MCF 10A (cell line): ENCODE measurements around the gene LACRT. TPM values are rescaled to one million over a fixed set of nuclear protein-coding genes. Genes with fewer than 3 reads are reported as not detected.
"Not testable (repeated sequence)": the region's sequence is repeated elsewhere in the genome, so short reads cannot be mapped to it uniquely, and the experiment has no call there.

Experiments used
- BruUV-seq: library from RNA; stranded (reverse); fragments of 400-500 nt; replicated peaks from 2 replicates; lab custom pipeline; 2021; lab: Mats Ljungman, UMichigan
- CTCF ChIA-PET: fragments of 300-600 bp; sonication (Branson Sonifier 250); formaldehyde crosslinking; extraction: SDS; loops from one replicate; lab custom pipeline; 2021; ENCODE audit warnings: antibody characterized with exemption, inconsistent platforms; lab: Yijun Ruan, JAX
- POLR2A ChIA-PET: fragments of 300-600, 350-650 bp; sonication (Branson Sonifier 250); formaldehyde crosslinking; extraction: SDS; loops from one replicate; lab custom pipeline; 2020; ENCODE audit warnings: antibody characterized with exemption, inconsistent platforms; lab: Yijun Ruan, JAX
- DNase-seq: peaks from one replicate; pipeline ENCODE4 v3.0.0-alpha.2; 2018; ENCODE audit not compliant: unreplicated experiment
- H3K27ac Mint-ChIP-seq: one replicate; pipeline ENCODE4 v1.8.0; 2022; ENCODE audit warnings: mild to moderate bottlenecking, low read depth, mixed read lengths; ENCODE audit not compliant: unreplicated experiment
- H3K27me3 Mint-ChIP-seq: one replicate; pipeline ENCODE4 v1.8.0; 2022; ENCODE audit warnings: mixed read lengths; ENCODE audit not compliant: insufficient read depth, unreplicated experiment
- H3K36me3 Mint-ChIP-seq: one replicate; pipeline ENCODE4 v1.8.0; 2022; ENCODE audit warnings: mild to moderate bottlenecking, moderate library complexity, mixed read lengths; ENCODE audit not compliant: insufficient read depth, unreplicated experiment
- H3K4me1 Mint-ChIP-seq: one replicate; pipeline ENCODE4 v1.8.0; 2022; ENCODE audit warnings: mixed read lengths; ENCODE audit not compliant: insufficient read depth, unreplicated experiment
- H3K4me3 Mint-ChIP-seq: one replicate; pipeline ENCODE4 v1.8.0; 2022; ENCODE audit warnings: mild to moderate bottlenecking, moderate library complexity, mixed read lengths; ENCODE audit not compliant: unreplicated experiment
- H3K9me3 Mint-ChIP-seq: one replicate; pipeline ENCODE4 v1.8.0; 2022; ENCODE audit warnings: mixed read lengths; ENCODE audit not compliant: unreplicated experiment
- CTCF ChIP-seq: fragments of 200-600 bp; IDR thresholded peaks from one replicate; pipeline ENCODE4 v1.8.0; 2022; ENCODE audit warnings: antibody characterized with exemption, mild to moderate bottlenecking; ENCODE audit not compliant: unreplicated experiment
- intact Hi-C: fragments of 100-400 bp; cut with micrococcal nuclease; formaldehyde crosslinking; loops from 2 replicates; pipeline ENCODE4 v1.14.1; 2022
- total RNA-seq: library from RNA; stranded (reverse); gene quantifications from 2 replicates; pipeline ENCODE4 v1.2.3, GENCODE V29; 2022

Gene LACRT
- total RNA-seq, 1 experiment from 2014 or later: not detected

DNA sequence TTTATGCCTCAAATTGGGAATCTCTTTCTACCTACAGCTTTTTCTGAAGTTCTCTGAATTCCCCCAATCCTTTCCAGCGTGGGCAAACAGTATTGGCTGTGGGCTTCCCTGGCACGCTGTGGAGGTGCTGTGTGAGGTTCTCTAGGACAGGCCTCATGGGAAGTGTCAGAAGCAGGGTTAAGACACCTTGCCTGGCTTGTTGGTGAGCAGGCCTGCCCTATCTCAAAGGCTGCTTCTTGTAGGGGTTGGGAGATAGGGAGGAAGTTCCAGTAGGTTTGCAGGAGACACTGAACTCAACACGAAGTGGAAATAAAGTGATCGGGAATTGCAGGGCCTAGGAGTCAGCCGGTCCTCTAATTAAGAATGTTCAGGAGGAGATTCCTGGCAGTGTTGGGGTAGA, 43.4 kb upstream of the LACRT start:
- Mint-ChIP-seq H3K36me3 (no peaks in the 10 kb centered on the region), H3K27ac (no peak overlapping the region), H3K4me3 (no peak overlapping the region), H3K9me3 (no peaks in the 10 kb centered on the region), H3K4me1 (no peaks in the 10 kb centered on the region), H3K27me3 (peaks cover 50% of the 10 kb centered on the region)
- BruUV-seq: no TSS peak
- ChIA-PET CTCF (interaction anchor here (0.6 to 0.7 kb wide), 2 partner anchors 46 to 237 kb away, joined by 3 read pairs; no protein-coding TSS in a partner anchor), POLR2A (no interaction called here)
- intact Hi-C loops: no loop called here
- DNase-seq: no peak
- no peak for TF ChIP-seq CTCF

DNA sequence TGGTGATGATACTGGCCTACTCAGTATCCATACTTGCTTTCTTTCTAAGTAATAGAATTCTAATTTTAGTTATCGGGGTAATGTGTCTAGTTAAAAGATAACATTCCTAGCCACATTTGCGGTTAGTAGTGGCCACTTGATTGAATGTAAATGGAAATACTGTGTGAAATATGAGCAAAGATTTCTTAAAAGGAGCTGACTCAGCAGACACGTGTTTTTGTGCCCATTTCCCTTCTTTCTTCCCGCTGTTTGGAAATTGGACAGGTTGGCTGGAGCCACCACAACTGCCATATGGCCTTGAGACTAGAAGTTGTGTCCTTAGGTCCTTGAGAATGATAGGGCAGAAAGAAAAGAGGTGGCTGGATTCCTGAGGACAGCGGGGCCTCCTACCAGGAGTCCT, 33.2 kb upstream of the LACRT start:
- DNase-seq: no peak
- no peaks in the 10 kb centered on the region for H3K9me3 Mint-ChIP-seq
- TF ChIP-seq CTCF: no peak
- POLR2A ChIA-PET: no interaction called here
- no peak overlapping the region for H3K4me3 Mint-ChIP-seq
- BruUV-seq: no TSS peak
- H3K4me1 Mint-ChIP-seq: no peaks in the 10 kb centered on the region
- no peak overlapping the region for H3K27ac Mint-ChIP-seq
- peaks cover 43% of the 10 kb centered on the region for H3K27me3 Mint-ChIP-seq
- H3K36me3 Mint-ChIP-seq: no peaks in the 10 kb centered on the region
- intact Hi-C loops: no loop called here
- CTCF ChIA-PET: interaction anchor here (0.7 kb wide), 1 partner anchor 376 kb away, joined by 3 read pairs; no protein-coding TSS in a partner anchor

DNA sequence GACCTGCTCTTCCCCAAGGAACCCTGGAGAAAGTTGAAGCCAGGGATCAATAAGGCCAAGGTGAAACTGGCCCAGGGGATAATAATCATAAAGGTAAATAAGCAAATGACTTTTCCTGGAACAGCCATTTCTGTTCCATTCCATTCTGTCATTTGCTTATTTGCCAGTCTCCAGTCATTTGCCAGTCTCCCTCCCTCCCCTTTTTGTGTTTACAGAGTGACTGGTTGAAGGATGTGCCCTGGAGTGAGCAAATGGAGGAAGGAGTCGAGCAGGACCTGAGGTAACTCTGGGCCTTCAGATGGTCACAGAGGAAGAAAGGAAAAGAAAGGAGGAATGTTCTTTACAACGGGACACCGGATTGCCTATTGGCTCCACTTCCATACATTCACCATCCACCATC, 31.3 kb upstream of the LACRT start:
- ChIA-PET CTCF (no interaction called here), POLR2A (no interaction called here)
- no TSS peak for BruUV-seq
- H3K4me1 Mint-ChIP-seq: no peaks in the 10 kb centered on the region
- H3K27me3 Mint-ChIP-seq: peaks cover 27% of the 10 kb centered on the region
- intact Hi-C loops: no loop called here
- H3K27ac Mint-ChIP-seq: no peak overlapping the region
- TF ChIP-seq CTCF: no peak
- no peaks in the 10 kb centered on the region for H3K9me3 Mint-ChIP-seq
- DNase-seq: no peak
- H3K4me3 Mint-ChIP-seq: no peak overlapping the region
- H3K36me3 Mint-ChIP-seq: no peaks in the 10 kb centered on the region

DNA sequence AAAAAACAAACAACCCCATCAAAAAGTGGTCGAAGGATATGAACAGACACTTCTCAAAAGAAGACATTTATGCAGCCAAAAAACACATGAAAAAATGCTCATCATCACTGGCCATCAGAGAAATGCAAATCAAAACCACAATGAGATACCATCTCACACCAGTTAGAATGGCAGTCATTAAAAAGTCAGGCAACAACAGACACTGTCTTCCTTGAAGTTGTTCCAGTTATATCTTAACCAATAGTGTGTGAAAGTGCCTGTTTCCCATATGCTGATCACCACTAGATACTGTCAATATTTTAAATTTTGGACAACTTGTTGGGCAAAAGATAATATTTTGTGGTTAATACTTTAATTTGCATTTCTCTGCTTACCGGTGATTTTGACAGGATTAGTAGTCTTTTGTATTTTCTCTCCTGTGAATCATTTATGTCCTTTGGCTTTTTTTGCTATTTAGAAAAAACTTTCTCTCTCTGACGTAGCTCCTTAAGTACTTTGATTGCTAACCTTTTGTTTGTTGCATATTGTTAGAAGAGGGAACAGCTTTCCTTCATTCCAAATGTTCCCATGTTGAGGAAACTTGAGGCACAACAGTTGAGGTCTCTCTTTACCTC, 30.4 kb upstream of the LACRT start:
- BruUV-seq, H3K27ac Mint-ChIP-seq, CTCF ChIA-PET, intact Hi-C loops, H3K36me3 Mint-ChIP-seq, POLR2A ChIA-PET, H3K4me1 Mint-ChIP-seq, H3K4me3 Mint-ChIP-seq, H3K9me3 Mint-ChIP-seq, DNase-seq: not testable (repeated sequence)
- H3K27me3 Mint-ChIP-seq: peaks cover 20% of the 10 kb centered on the region
